NT2/D1 (cell line): Measurements from ENCODE around the gene RADIL.
A peak's percentile ranks its signal among the peaks of the same experiment; 100 is the strongest.

Experiments
- DNase-seq: peaks from one replicate; pipeline ENCODE4 v3.0.0-alpha.2; 2011; ENCODE audit warnings: low read depth, low spot score
- H3K27me3 ChIP-seq: 2 replicates; pipeline ENCODE4 v1.6.0; 2011; ENCODE audit warnings: mild to moderate bottlenecking; ENCODE audit not compliant: insufficient read length, insufficient read depth
- H3K36me3 ChIP-seq: 2 replicates; pipeline ENCODE4 v1.6.1; 2011; ENCODE audit warnings: mild to moderate bottlenecking, low read length, mixed read lengths; ENCODE audit not compliant: insufficient read depth, insufficient read length
- H3K4me1 ChIP-seq: 2 replicates; pipeline ENCODE4 v1.5.1; 2011; ENCODE audit not compliant: insufficient read depth, insufficient read length
- H3K4me3 ChIP-seq: 2 replicates; pipeline ENCODE4 v1.5.1; 2011; ENCODE audit warnings: low read depth; ENCODE audit not compliant: insufficient read length
- H3K9ac ChIP-seq: 2 replicates; pipeline ENCODE4 v1.6.0; 2011; ENCODE audit warnings: low read depth; ENCODE audit not compliant: insufficient read length
- H3K9me3 ChIP-seq: 2 replicates; pipeline ENCODE4 v1.5.1; 2011; ENCODE audit warnings: mild to moderate bottlenecking, low read length; ENCODE audit not compliant: insufficient read depth
- SUZ12 ChIP-seq: IDR thresholded peaks from 2 replicates; pipeline ENCODE4 v1.6.1; 2011; ENCODE audit not compliant: insufficient read length, insufficient read depth; ENCODE audit errors: extremely low read depth
- YY1 ChIP-seq: IDR thresholded peaks from 2 replicates; pipeline ENCODE4 v1.6.1; 2011; ENCODE audit not compliant: insufficient read length, insufficient read depth
- ZNF274 ChIP-seq: IDR thresholded peaks from 2 replicates; pipeline ENCODE4 v1.6.1; 2011; ENCODE audit warnings: mild to moderate bottlenecking, low read depth, low read length

Gene RADIL

GRCh38 chr7:4755045-4755444, 128.5 kb downstream of the RADIL start:
- no peak for TF ChIP-seq YY1
- no peak for TF ChIP-seq ZNF274
- no peak for TF ChIP-seq SUZ12
- Histone ChIP-seq H3K9me3 (no peaks in the 10 kb centered on the region), H3K4me3 (no peak overlapping the region), H3K4me1 (peaks cover 2% of the 10 kb centered on the region), H3K36me3 (peaks cover 67% of the 10 kb centered on the region), H3K27me3 (peaks cover 3% of the 10 kb centered on the region), H3K9ac (no peak overlapping the region)
- no peak for DNase-seq

DNA sequence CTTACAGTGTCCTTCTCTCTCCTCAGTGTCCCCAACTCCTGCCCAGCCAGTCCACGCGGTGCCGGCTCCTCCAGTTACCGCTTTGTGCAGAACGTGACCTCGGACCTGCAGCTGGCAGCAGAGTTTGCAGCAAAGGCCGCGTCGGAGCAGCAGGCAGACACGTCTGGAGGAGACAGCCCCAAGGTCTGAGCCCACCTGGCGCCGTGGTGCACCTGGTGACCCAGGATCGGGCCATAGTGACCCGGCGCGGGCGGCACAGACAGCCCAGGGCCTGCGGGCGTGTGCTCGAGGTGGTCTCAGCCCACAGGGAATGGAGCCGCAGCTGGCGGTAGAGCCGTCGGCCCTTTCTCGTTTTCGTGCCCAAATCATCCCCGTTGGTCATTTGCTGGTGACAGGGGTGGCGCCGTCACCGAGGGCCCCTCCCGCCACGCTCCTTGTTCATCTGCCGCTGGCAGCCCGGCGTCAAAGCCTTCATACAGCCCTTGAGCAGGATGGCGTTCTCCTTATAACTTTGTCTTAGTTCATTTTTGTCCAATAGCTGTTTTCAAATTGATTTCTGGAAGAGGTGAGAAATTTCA, 129.0 kb downstream of the RADIL start:
- H3K9me3 ChIP-seq: no peaks in the 10 kb centered on the region
- no peak overlapping the region for H3K9ac ChIP-seq
- peaks cover 2% of the 10 kb centered on the region for H3K4me1 ChIP-seq
- H3K36me3 ChIP-seq: peaks cover 63% of the 10 kb centered on the region
- no peak overlapping the region for H3K4me3 ChIP-seq
- TF ChIP-seq SUZ12 (no peak), YY1 (no peak), ZNF274 (no peak)
- H3K27me3 ChIP-seq: peaks cover 3% of the 10 kb centered on the region
- DNase-seq: no peak

GRCh38 chr7:4753598-4754432, 129.7 kb downstream of the RADIL start:
- Histone ChIP-seq H3K4me1 (peaks cover 2% of the 10 kb centered on the region), H3K9ac (no peak overlapping the region), H3K9me3 (no peaks in the 10 kb centered on the region), H3K36me3 (peaks cover 62% of the 10 kb centered on the region), H3K27me3 (peaks cover 3% of the 10 kb centered on the region), H3K4me3 (no peak overlapping the region)
- peak; percentile 77 for DNase-seq
- TF ChIP-seq ZNF274 (no peak), YY1 (no peak), SUZ12 (no peak)

GRCh38 chr7:4751398-4751947, 132.0 kb downstream of the RADIL start:
- Histone ChIP-seq H3K27me3 (peaks cover 9% of the 10 kb centered on the region), H3K36me3 (peaks cover 55% of the 10 kb centered on the region), H3K4me3 (no peak overlapping the region), H3K4me1 (peaks cover 5% of the 10 kb centered on the region), H3K9ac (no peak overlapping the region), H3K9me3 (no peaks in the 10 kb centered on the region)
- no peak for DNase-seq
- TF ChIP-seq ZNF274: no peak
- no peak for TF ChIP-seq YY1
- no peak for TF ChIP-seq SUZ12

GRCh38 chr7:4749798-4750197, 133.7 kb downstream of the RADIL start:
- no peak for DNase-seq
- Histone ChIP-seq H3K9ac (no peak overlapping the region), H3K4me3 (no peak overlapping the region), H3K27me3 (peaks cover 16% of the 10 kb centered on the region), H3K9me3 (no peaks in the 10 kb centered on the region), H3K36me3 (peaks cover 41% of the 10 kb centered on the region), H3K4me1 (peaks cover 5% of the 10 kb centered on the region)
- TF ChIP-seq ZNF274 (no peak), SUZ12 (no peak), YY1 (no peak)

DNA sequence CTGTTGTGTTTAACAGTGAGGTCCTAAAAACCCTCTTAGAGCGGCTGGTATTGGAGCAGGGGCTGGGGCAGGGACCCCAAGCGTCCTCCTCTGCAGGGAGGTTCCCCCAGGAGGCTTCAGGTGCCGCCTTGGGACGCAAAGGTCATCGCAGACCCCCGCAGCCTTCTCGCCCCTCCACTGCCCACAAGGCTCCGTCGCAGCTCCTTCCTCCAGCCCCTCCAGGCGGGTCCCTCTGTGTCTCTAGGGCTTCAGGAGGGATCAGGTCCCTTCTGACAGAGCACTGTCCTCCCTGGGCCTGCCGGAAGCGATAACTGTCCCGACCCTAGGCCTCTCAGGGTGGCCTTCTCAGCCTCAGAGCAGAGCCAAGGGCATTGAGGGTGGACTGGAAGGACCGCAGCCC, 134.2 kb downstream of the RADIL start:
- Histone ChIP-seq H3K9me3 (no peaks in the 10 kb centered on the region), H3K4me3 (no peak overlapping the region), H3K27me3 (peaks cover 16% of the 10 kb centered on the region), H3K36me3 (peaks cover 36% of the 10 kb centered on the region), H3K4me1 (peaks cover 5% of the 10 kb centered on the region), H3K9ac (no peak overlapping the region)
- DNase-seq: no peak
- TF ChIP-seq SUZ12 (no peak), ZNF274 (no peak), YY1 (no peak)
